Hematopoietic multipotent progenitor cell treated with erythropoietin and hydrocortisone succinate and interleukin-3 and kit ligand, for 17 days (in vitro differentiated cells): Measurements from ENCODE around the gene OSTF1.

ENCODE experiments used
- DNase-seq: peaks from one replicate; pipeline ENCODE4 v3.0.0-alpha.2; 2015; ENCODE audit warnings: low spot score

The OSTF1 gene, protein sequence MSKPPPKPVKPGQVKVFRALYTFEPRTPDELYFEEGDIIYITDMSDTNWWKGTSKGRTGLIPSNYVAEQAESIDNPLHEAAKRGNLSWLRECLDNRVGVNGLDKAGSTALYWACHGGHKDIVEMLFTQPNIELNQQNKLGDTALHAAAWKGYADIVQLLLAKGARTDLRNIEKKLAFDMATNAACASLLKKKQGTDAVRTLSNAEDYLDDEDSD

GRCh38 chr9:75087824-75088645 is at the start of gene OSTF1, which contains the start of gene NMRK1:
Gene OSTF1, plus strand, starts transcription at chr9:75088514. Its CDS starts 179 bp downstream, at chr9:75088693.
Gene NMRK1, minus strand, starts transcription at chr9:75088155. Its CDS starts 5,040 bp downstream, at chr9:75083115.
- peak; percentile 90 for DNase-seq

- no peak for DNase-seq
Measured at GRCh38 chr9:75039009-75039408, 49.3 kb upstream of the OSTF1 start.

DNA sequence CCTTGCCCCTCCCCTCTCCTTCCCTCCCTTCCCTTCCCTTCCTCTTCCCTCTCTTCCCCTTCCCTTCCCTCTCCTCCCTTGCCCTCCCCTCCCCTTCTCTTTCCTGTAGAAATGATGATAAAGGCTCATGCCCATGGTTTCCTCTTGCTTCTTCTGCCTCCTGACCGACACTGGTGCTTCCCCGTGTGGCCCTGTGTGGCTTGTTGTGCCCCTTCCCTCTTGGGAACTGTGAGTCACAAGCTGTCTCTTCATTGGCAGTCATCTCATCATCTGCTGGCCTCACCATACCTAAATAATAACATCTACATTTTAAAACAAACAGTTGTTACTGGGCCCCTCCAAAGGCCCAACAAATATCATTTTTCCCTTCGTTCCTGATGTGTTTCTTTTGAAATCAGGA is 48.5 kb upstream of the OSTF1 start:
- no peak for DNase-seq

DNA sequence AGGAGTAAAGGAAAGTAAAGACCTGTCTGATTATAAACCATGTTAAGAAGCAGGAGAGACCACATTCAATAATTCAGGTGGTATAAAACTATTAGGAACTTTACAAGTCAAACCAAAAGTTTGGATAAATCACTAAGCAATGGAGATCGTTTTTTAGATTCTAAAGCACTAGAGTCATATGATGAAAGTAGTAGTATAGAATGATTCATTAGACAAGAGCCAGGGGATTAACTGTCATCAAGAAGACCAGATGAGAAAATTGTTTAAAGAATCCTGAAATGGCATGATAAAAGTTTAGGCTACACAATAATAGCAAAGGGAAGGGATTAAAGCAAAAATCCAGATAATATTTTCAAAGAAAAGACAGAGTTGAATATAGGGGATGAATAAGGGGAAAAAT is 47.3 kb upstream of the OSTF1 start:
- DNase-seq: no peak

- no peak for DNase-seq
Measured at GRCh38 chr9:75046725-75047345, 41.5 kb upstream of the OSTF1 start.

GRCh38 chr9:75047506-75047905 is 40.8 kb upstream of the OSTF1 start:
- no peak for DNase-seq

DNA sequence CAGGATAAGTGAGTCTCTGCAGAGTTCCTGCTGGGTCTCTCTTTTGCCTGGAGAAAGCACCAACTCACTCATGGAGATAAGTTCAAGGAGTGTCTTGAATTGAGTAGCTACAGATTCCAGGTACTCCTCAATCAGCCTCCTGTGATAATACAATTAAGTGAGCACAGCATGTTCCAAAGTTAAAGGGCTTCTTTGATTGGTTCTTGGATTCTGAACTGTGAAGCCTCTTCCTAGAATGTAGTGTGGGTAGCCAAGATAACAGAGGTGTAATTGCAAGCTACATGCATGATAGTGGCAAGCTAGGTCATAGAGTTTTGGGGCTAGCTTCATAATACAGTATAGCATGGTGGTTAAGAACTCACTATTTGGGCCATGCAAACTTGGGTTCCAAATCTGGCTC is 37.0 kb upstream of the OSTF1 start:
- DNase-seq: no peak

DNA sequence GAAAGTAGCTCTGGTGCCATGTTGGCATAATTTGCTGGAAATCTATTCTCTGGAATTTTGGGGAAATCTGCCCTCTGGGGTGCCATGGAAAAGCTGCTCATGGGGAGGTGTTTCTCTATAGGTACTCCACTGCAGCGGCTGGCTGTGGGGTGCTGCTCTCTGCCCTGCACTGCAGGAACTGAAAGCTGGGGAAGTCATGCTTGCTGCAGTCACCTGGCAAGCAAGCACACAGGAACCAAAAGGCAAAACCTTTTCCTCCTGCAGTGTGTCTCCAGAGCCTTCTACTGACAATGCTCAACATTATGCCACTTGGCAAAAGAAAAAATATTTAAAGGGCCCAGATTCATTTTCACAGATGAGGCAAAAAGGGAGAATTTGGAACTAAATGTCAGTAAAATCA is 34.4 kb upstream of the OSTF1 start:
- DNase-seq: no peak

- DNase-seq: no peak
Measured at GRCh38 chr9:75054368-75055001, 33.8 kb upstream of the OSTF1 start.

DNA sequence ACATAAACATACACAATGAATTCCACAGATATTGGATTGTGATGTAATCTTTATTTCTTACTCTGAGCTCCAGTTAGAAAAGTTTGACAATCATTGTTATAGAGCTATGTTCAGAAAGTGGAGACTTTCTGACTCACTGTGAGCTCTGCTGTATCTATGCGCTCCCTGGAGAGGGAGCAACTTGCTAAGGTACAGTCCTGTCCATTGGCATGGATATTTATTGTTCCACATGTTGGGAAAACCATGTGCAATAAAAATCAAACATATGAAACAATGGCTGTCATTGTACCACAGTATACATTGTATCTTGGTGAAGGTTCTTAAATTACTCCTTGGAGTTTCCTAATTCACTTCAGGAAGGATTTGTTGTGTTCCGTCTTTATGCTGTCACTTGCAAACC is 27.1 kb upstream of the OSTF1 start:
- DNase-seq: no peak

GRCh38 chr9:75063556-75064305 is 24.6 kb upstream of the OSTF1 start:
- no peak for DNase-seq

DNA sequence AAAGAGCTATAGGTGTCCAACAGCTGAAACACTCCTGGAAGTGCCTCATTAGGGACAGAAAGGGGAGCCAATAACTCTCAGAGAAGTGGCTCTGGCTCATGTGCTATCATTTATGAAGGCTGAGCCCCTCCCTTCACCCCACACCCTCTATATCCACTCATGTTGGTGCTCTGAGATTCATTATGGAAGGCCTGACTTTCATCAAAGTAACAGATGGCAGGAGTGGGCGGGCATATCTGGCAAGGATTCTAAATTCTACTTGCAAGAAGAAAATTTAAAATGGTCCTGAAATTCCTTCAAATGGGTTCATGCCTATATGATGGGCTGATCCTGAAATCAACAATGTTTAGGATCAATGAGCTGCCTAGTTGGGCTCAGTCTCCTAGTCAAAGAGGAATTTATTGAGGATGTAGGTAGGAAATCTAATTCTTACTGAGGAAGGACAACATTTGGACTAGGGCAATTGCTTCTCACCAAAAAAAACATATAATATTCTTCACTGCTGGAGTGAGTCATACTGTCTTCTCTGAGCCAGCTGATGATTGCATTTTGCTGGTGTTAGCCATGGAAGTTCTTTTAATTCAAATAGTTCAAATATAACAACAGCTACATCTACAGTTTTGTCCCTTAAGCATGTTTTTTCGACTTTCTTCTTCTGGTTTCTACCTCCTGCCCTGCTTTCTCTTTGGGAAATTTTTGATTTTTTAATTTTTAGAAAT is 23.8 kb upstream of the OSTF1 start:
- DNase-seq: no peak

DNA sequence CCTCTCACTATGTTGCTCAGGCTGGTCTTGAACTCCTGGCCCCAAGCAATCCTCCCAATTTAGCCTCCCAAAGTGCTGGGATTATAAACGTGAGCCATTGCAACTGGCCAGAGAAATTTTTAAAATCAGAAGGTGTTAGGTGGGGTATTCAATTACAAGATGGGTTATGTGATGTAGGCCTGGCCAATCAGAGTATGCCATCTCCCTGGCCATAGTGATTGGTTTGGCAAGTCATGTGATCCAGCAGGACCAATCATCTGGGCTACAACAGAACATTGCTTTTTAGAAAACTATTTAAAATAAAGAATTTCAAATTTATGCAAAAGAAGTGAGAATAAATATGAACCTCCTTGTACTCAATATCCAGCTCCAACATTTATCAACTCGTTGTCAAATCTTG is 22.8 kb upstream of the OSTF1 start:
- DNase-seq: no peak

GRCh38 chr9:75067894-75068293 is 20.4 kb upstream of the OSTF1 start:
- no peak for DNase-seq

- DNase-seq: no peak
Measured at GRCh38 chr9:75069171-75069570, 19.1 kb upstream of the OSTF1 start.

DNA sequence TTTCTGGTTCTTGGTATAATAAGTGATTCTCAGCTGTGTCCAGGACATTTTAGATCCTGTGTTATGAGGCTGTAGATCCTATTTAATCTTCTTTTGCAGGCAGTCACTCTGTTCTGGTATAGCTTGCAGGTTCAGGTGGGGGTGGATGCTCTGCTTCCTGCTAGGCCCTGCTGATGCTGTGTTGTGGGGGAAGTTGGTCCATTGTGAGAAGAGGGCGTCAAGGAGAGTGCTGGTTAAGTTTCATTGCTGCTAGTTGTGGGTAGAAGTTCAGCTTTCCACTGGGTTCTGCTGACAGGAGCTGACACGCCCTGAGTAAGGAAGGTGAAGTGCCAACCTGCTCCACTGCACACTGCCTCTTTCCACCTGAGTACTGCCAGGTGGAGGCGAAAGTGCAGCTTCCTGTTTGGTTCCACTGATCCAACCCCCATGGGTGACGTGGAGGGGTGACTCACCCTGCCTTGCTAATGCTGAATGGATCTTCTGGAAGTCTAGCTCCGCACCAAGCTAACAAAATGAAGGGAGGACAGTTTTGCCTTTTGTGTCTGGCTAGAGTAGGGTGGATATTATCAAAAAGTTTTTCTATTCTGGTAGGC is 16.7 kb upstream of the OSTF1 start:
- DNase-seq: no peak

DNA sequence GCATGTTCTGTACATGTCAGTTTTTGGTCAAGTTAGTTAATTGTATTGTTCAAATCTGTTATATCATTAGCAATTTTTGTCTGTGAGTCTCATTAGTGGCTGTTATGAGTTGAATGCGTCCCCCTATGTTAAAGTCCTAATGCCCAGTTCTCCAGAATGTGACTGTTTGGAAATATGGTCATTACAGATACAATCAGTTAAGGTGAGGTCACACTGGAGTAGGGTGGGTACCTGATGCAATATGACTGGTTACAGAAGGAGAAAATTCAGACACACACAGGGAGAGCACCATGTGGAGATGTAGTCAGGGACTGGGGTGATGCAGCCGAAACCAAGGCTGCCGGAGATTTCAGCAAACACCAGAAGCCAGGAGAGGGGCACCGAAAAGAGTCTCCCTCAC is 15.4 kb upstream of the OSTF1 start:
- no peak for DNase-seq

- DNase-seq: no peak
Measured at GRCh38 chr9:75081632-75082031, 6.7 kb upstream of the OSTF1 start.

GRCh38 chr9:75083188-75083970 is 4.9 kb upstream of the OSTF1 start:
- DNase-seq: no peak

DNA sequence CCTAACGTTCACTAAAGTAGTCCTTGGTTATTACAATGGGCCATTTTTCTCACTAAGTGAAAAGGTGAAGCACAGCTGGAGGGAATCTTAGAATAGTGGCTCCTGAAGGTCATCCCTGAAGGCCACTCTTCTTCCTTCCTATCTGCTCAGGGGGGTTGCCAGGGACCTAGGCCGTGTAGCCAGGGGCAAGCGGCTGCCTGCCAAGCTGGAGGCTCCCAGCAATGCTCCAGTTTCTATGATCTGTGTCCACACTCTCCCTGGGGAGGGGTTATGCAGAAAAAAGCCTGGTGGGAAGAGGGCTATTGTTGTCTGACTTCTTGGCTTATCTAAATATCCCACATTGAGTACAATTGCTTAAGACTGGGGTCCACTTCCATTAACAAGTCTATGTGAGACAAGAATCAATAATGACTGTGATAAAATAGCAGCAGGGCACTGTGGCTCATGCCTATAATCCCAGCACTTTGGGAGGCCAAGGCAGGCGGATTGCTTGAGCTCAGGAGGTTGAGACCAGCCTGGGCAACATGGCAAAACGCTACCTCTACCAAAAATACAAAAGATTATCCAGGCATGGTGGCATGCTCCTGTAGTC is 4.1 kb upstream of the OSTF1 start:
- DNase-seq: no peak
